Left ventricle myocardium inferior (tissue), 1 donor: Measurements from ENCODE around the gene GPRC5D. TPM values are rescaled to one million over a fixed set of nuclear protein-coding genes. Genes with fewer than 3 reads are reported as not detected.

Experiments used
- DNase-seq: peaks from one replicate; pipeline ENCODE4 v3.0.0-alpha.2; 2020
- H3K27ac ChIP-seq: fragments of 200-600 bp; replicated peaks from 2 replicates; pipeline ENCODE4 v1.8.0; 2021
- H3K27me3 ChIP-seq: fragments of 200-600 bp; 2 replicates; pipeline ENCODE4 v1.8.0; 2021; ENCODE audit warnings: low read depth
- H3K36me3 ChIP-seq: fragments of 200-600 bp; 2 replicates; pipeline ENCODE4 v1.8.0; 2021
- H3K4me1 ChIP-seq: fragments of 200-600 bp; 2 replicates; pipeline ENCODE4 v1.8.0; 2021
- H3K4me3 ChIP-seq: fragments of 200-600 bp; 2 replicates; pipeline ENCODE4 v1.8.0; 2021; ENCODE audit warnings: mild to moderate bottlenecking, moderate library complexity
- H3K9me3 ChIP-seq: fragments of 200-600 bp; replicated peaks from 2 replicates; pipeline ENCODE4 v1.8.0; 2021
- intact Hi-C: fragments of 100-400 bp; cut with micrococcal nuclease; formaldehyde crosslinking; loops from one replicate; pipeline ENCODE4 v1.11.0; 2022
- total RNA-seq: library from RNA; stranded (reverse); fragmentation: NEBNext Ultra II Directional; extraction: Animal tissue kit (Norgen Biotek cat#: 25700); gene quantifications from one replicate; pipeline ENCODE4 v1.2.1, GENCODE V29; 2021
- TF ChIP-seq, protein P1 (sequence below): fragments of 200-600 bp; IDR thresholded peaks from 2 replicates; pipeline ENCODE4 v1.8.0; 2021; ENCODE audit warnings: antibody characterized with exemption, mild to moderate bottlenecking, borderline replicate concordance
- donor health status: DM: no; HTN: yes; CAD: no; lungs with severe emphysema.

Gene GPRC5D
- total RNA-seq, 1 donor from 2014 or later, result not detected

DNA sequence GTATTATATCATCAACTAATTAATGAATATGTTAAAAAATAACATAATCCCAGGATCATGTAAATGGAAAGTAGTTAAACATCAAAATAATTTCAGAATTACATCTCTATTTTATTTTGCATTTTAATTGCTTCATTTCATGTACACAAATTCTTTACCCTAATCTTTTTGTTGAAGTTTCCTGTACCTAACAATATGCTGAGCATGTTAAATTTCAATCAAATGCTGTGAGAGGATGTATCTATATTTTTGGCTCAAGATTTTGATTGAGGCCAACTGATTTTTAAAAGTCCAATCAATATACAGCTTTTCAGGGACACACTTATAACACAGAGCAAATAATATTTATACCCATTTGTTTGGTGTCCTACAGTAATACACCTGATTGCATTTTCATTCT, 6.4 kb downstream of the GPRC5D start:
- intact Hi-C loops, result no loop called here
- Histone ChIP-seq H3K36me3 (no peaks in the 10 kb centered on the region), H3K27me3 (no peaks in the 10 kb centered on the region), H3K27ac (no peak overlapping the region), H3K4me3 (no peak overlapping the region), H3K9me3 (no peaks in the 10 kb centered on the region), H3K4me1 (no peaks in the 10 kb centered on the region)
- no peak for DNase-seq
- TF ChIP-seq, protein P1, sequence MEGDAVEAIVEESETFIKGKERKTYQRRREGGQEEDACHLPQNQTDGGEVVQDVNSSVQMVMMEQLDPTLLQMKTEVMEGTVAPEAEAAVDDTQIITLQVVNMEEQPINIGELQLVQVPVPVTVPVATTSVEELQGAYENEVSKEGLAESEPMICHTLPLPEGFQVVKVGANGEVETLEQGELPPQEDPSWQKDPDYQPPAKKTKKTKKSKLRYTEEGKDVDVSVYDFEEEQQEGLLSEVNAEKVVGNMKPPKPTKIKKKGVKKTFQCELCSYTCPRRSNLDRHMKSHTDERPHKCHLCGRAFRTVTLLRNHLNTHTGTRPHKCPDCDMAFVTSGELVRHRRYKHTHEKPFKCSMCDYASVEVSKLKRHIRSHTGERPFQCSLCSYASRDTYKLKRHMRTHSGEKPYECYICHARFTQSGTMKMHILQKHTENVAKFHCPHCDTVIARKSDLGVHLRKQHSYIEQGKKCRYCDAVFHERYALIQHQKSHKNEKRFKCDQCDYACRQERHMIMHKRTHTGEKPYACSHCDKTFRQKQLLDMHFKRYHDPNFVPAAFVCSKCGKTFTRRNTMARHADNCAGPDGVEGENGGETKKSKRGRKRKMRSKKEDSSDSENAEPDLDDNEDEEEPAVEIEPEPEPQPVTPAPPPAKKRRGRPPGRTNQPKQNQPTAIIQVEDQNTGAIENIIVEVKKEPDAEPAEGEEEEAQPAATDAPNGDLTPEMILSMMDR, result no peak

DNA sequence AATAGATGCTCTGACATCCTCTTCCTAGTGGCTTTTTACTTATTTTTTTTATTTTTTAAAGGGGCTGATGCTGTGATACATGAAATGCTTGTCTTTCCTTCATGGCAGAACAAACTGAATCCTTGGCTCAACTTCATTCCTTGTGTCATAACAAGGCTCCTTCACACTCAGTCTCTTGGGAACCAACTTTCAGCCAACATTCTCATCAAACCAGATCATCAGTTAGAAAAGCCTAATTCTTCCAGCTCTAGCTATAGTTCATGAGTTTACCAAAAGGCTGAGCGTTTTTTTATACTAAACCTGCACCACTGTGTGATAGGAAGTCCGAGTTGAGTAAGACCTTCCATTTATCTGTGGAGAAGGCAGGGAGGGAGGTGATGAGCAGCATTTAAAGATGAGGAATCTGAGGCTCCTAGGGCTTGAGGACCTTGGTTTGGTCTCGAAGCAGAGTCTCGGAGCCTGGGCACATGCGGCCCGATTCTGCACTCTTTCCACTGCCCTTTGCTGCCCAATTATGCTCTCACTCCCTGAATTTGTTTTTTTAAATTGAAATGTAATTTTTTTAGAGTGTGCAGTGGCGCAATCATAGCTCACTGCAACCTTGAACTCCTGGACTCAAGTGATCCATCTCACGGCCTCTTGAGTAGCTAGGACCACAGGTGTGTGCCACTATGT, 8.2 kb downstream of the GPRC5D start:
- Histone ChIP-seq H3K36me3 (no peaks in the 10 kb centered on the region), H3K4me1 (no peaks in the 10 kb centered on the region), H3K27ac (no peak overlapping the region), H3K27me3 (no peaks in the 10 kb centered on the region), H3K4me3 (no peak overlapping the region), H3K9me3 (no peaks in the 10 kb centered on the region)
- DNase-seq, result no peak
- intact Hi-C loops, result no loop called here
- TF ChIP-seq, protein P1, result no peak

DNA sequence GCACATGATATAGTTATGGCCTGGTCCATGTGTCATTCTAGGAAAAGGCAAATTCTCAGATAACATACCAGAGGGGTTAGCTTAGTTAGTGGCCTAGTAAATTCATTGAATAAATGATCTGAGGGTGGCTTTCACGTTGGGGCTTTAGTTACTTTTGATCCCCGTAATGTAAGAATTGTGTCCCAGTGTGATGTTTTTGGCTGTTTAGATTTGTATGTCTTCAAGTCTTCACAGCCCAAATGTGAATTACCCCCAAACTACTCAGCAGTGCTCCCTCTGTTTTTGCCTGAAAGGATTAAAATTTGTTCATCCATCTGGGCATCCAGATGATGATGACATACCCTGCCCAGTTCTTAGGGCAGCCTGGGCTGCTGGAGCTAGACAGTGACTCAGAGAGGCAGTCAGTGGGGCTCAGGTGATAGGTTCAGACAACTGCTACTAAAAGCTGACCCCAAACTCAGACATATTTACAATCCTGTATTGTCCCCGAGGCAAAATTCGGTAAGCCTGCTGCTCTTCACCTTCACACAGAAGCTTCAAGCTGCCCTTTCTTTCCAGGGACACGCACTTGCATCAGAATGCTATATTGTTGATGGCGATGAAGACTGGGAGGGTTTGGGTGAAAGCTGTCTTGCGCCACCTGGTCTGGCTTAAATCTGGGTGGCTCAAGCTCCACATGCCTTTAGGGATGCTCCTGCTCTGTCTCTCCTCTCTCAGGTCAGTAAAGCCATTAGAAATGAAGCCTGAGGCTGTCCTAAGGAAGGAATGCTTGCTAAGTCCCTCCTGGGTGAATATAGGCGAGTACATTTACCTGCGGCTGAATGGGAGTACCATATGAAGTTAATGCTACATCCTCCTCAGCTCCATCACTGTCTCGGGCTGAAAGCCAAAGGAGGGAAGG, 10.3 kb downstream of the GPRC5D start:
- H3K9me3 ChIP-seq, result no peaks in the 10 kb centered on the region
- H3K27ac ChIP-seq, result no peak overlapping the region
- no peaks in the 10 kb centered on the region for H3K27me3 ChIP-seq
- intact Hi-C loops, result no loop called here
- TF ChIP-seq, protein P1, result no peak
- H3K4me1 ChIP-seq, result no peaks in the 10 kb centered on the region
- H3K36me3 ChIP-seq, result no peaks in the 10 kb centered on the region
- no peak for DNase-seq
- no peak overlapping the region for H3K4me3 ChIP-seq

DNA sequence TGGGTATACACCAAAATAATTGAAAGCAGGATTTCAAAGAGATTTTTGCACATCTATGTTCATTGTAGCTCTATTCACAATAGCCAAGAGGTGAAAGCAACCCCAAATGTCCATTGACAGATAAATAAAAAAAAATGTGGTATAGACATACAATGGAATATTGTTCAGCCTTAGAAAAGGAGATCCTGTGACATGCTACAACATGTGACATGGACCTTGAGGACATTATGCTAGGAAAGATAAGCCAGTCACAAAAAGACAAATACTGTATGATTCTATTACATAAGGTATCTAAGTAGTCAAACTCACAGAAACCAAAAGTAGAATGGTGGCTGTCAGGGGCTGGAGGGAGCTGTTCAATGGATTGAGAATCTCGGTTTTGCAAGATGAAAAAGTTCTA, 12.1 kb downstream of the GPRC5D start:
- Histone ChIP-seq H3K4me1 (no peaks in the 10 kb centered on the region), H3K36me3 (no peaks in the 10 kb centered on the region), H3K27me3 (no peaks in the 10 kb centered on the region), H3K9me3 (no peaks in the 10 kb centered on the region), H3K4me3 (no peak overlapping the region), H3K27ac (no peak overlapping the region)
- DNase-seq, result no peak
- TF ChIP-seq, protein P1, result no peak
- intact Hi-C loops, result no loop called here

DNA sequence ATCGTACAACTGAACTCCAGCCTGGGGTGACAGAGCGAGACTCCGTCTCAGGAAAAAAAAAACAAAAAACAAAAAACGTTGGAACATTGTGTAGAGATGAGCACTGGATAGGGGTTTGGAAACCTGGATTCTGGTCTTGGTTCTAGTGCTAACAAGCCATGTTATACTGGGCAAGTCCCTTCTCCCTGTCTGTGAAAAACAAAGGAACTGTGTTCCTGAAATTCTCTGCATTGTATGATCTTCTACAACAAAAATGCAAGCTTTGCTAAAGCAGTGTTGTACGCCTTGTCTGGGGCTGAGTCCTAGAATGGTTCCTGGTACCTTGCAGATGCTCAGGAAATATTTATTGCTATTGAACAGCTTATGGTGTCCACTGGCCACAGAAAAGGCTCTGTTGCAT, 13.4 kb downstream of the GPRC5D start:
- H3K4me1 ChIP-seq, result no peaks in the 10 kb centered on the region
- H3K9me3 ChIP-seq, result no peaks in the 10 kb centered on the region
- intact Hi-C loops, result no loop called here
- no peak overlapping the region for H3K27ac ChIP-seq
- no peak overlapping the region for H3K4me3 ChIP-seq
- TF ChIP-seq, protein P1, result no peak
- DNase-seq, result no peak
- H3K27me3 ChIP-seq, result no peaks in the 10 kb centered on the region
- H3K36me3 ChIP-seq, result no peaks in the 10 kb centered on the region
